ENCODE measurements around the gene STARD5. TPM values are rescaled to one million over a fixed set of nuclear protein-coding genes. Genes with fewer than 3 reads are reported as not detected.

STARD5 gene
- total and polyA plus RNA-seq, 9 of the 15 experiments (the other 6 are each of a cell fraction or from before 2014, with no cell fraction given) = 1.7 to 5.7 (median 2.2) TPM

GRCh38 chr15:81361891-81362290, 38.0 kb upstream of the STARD5 start (continued):
- TF ChIP-seq RBM14 (IDR thresholded peaks at IDR 0.05; ENCODE audit: borderline replicate concordance, insufficient read depth, low read depth, low read length) = no peak

- H3K9me1 ChIP-seq (ENCODE audit: control insufficient read depth, insufficient read depth, low read length) = no peaks in the 10 kb centered on the region
- no peaks in the 10 kb centered on the region for H3K4me1 ChIP-seq (replicated peaks in 1 of 2; ENCODE audit: control insufficient read depth in 2 of 2, insufficient read depth in 2 of 2, low read length in 2 of 2)
- FAIRE-seq (no peak), ATAC-seq (no peak), DNase-seq (ENCODE audit: extremely low read depth in 1 of 4, low spot score in 3 of 4) (no peak)
- in situ Hi-C loops (cut with MboI) = no loop called here
- peaks cover 7 to 27% of the 10 kb centered on the region in 2 experiments for H3K27me3 ChIP-seq (ENCODE audit: control insufficient read depth in 2 of 2, insufficient read depth in 2 of 2, low read length in 2 of 2)
- no peak overlapping the region for H3K9ac ChIP-seq (ENCODE audit: insufficient read depth in 1 of 2, low read depth in 2 of 2, low read length in 2 of 2)
- H4K20me1 ChIP-seq (replicated peaks; ENCODE audit: control insufficient read depth, insufficient read depth, low read length) = no peaks in the 10 kb centered on the region
- no peak overlapping the region for H3K4me2 ChIP-seq (ENCODE audit: insufficient read depth, low read length)
- H3K79me2 ChIP-seq (ENCODE audit: control insufficient read depth, insufficient read depth, low read length) = no peaks in the 10 kb centered on the region
- H3K36me3 ChIP-seq (ENCODE audit: control insufficient read depth, insufficient read depth, low read length) = no peaks in the 10 kb centered on the region
- H3K4me3 ChIP-seq = no peak overlapping the region
- H3K27ac ChIP-seq (ENCODE audit: extremely low read depth, low read depth, low read length) = no peak overlapping the region
- no peaks in the 10 kb centered on the region for H3K9me3 ChIP-seq (replicated peaks; ENCODE audit: control insufficient read depth, insufficient read depth, low read depth, low read length)
- intact Hi-C loops (cut with micrococcal nuclease) = no loop called here
- CTCF ChIA-PET (ENCODE audit: low intra/inter-chr PET ratio) = no interaction called here
- TF ChIP-seq CBFB (CRISPR knock-in tag; IDR thresholded peaks at IDR 0.05) = no peak
- TF ChIP-seq CEBPG (CRISPR knock-in tag; IDR thresholded peaks at IDR 0.05) = no peak
- no peak for TF ChIP-seq CEBPG (tag; conservative IDR thresholded peaks at IDR 0.05 in 1 of 2, IDR thresholded peaks at IDR 0.05 in 1 of 2)
- no peak for TF ChIP-seq ZNF407 (IDR thresholded peaks at IDR 0.05; ENCODE audit: low read depth)
- TF ChIP-seq ZNF408 (CRISPR knock-in tag; IDR thresholded peaks at IDR 0.05; ENCODE audit: low read depth) = no peak
- TF ChIP-seq ZNF282 (CRISPR knock-in tag; IDR thresholded peaks at IDR 0.05) = no peak
- TF ChIP-seq PHB (CRISPR knock-in tag; IDR thresholded peaks at IDR 0.05) = no peak
- WGBS (ENCODE audit: insufficient coverage, low coverage, missing lambda C conversion rate) = 4% methylated on average over 5 of the region's 5 CpGs
- no TSS peak for BruUV-seq (replicated peaks)
- POLR2A ChIA-PET = interaction anchor here (0.6 kb wide), 1 partner anchor 1187 kb away, joined by 3 read pairs; no protein-coding TSS in a partner anchor
- no peak overlapping the region for H2AFZ ChIP-seq (ENCODE audit: low read depth, low read length)
Observed at GRCh38 chr15:81360491-81360890, 36.5 kb upstream of the STARD5 start.
